K562 (cell line): ENCODE data around the gene ADORA2B. TPM values are rescaled to one million over a fixed set of nuclear protein-coding genes. Genes with fewer than 3 reads are reported as not detected.

ENCODE experiments used
- ARHGAP35 ChIP-seq: fragments of 450-650 bp; IDR thresholded peaks from 2 replicates; pipeline ENCODE4 v1.6.1; 2018; ENCODE audit not compliant: partially characterized antibody
- CEBPB ChIP-seq: fragments of 450-650 bp; IDR thresholded peaks from 2 replicates; pipeline ENCODE4 v1.6.1; 2016; ENCODE audit warnings: missing genetic modification characterization, missing compliant biosample characterization
- GATA2 ChIP-seq: sonication (generic); formaldehyde crosslinking; IDR thresholded peaks from 2 replicates; pipeline ENCODE4 v1.4.0; 2020; ENCODE audit warnings: mild to moderate bottlenecking, missing genetic modification reagents
- L3MBTL2 ChIP-seq: fragments of 450-650 bp; IDR thresholded peaks from 2 replicates; pipeline ENCODE4 v1.6.1; 2016; ENCODE audit warnings: mild to moderate bottlenecking, moderate library complexity
- MIER1 ChIP-seq: fragments of 450-650 bp; IDR thresholded peaks from 2 replicates; pipeline ENCODE4 v1.6.1; 2016; ENCODE audit warnings: antibody characterized with exemption, mild to moderate bottlenecking, low read depth
- NCOA1 ChIP-seq: fragments of 450-650 bp; IDR thresholded peaks from 2 replicates; pipeline ENCODE4 v1.6.1; 2016; ENCODE audit warnings: low read depth
- NR2C1 ChIP-seq, 2 experiments: fragments of 450-650 bp; IDR thresholded peaks; 2 replicates each; pipeline ENCODE4 v1.6.1; 2017; ENCODE audit warnings: mild to moderate bottlenecking in 2 of 2, antibody characterized with exemption in 1 of 2, inconsistent platforms in 1 of 2, missing compliant biosample characterization in 1 of 2, missing genetic modification characterization in 1 of 2
- NUFIP1 ChIP-seq: fragments of 450-650 bp; IDR thresholded peaks from 2 replicates; pipeline ENCODE4 v1.6.1; 2018; ENCODE audit not compliant: partially characterized antibody
- RUNX1 ChIP-seq: sonication (generic); IDR thresholded peaks from 2 replicates; pipeline ENCODE4 v1.6.1; 2016; ENCODE audit warnings: antibody characterized with exemption, low read depth
- SETDB1 ChIP-seq: IDR thresholded peaks from one replicate; pipeline ENCODE4 v1.6.1; 2012; ENCODE audit warnings: low read length, control low read depth, inconsistent platforms
- SMARCB1 ChIP-seq: IDR thresholded peaks from 2 replicates; pipeline ENCODE4 v1.6.1; 2011; ENCODE audit warnings: improper control_type of control experiment, low read depth; ENCODE audit not compliant: insufficient read length
- SREBF2 ChIP-seq: sonication (generic); formaldehyde crosslinking; IDR thresholded peaks from 2 replicates; pipeline ENCODE4 v1.4.0; 2020; ENCODE audit warnings: mild to moderate bottlenecking, missing genetic modification reagents
- STAT5A ChIP-seq: IDR thresholded peaks from 2 replicates; pipeline ENCODE4 v1.6.1; 2012; ENCODE audit warnings: low read length, inconsistent platforms, borderline replicate concordance
- TCFL5 ChIP-seq: fragments of 250-450 bp; sonication (Bioruptor Pico); conservative IDR thresholded peaks from 2 replicates; pipeline ENCODE4 v1.6.1; 2021; ENCODE audit warnings: mild to moderate bottlenecking, moderate library complexity, matching md5 sums
- ZC3H11A ChIP-seq: IDR thresholded peaks from 2 replicates; pipeline ENCODE4 v1.6.1; 2012; ENCODE audit warnings: low read depth, low read length, improper control_type of control experiment
- ZFP36 ChIP-seq: fragments of 150-350 bp; IDR thresholded peaks from 2 replicates; pipeline ENCODE4 v1.6.1; 2018; ENCODE audit warnings: low read length, low read depth; ENCODE audit not compliant: partially characterized antibody
- ZNF133 ChIP-seq: fragments of 250-450 bp; sonication (Bioruptor Pico); IDR thresholded peaks from 2 replicates; pipeline ENCODE4 v1.4.0; 2020; ENCODE audit warnings: mild to moderate bottlenecking
- ZNF174 ChIP-seq: fragments of 250-450 bp; sonication (Bioruptor Pico); IDR thresholded peaks from 2 replicates; pipeline ENCODE4 v1.4.0; 2020; ENCODE audit warnings: mild to moderate bottlenecking
- ZNF354B ChIP-seq: fragments of 250-450 bp; sonication (Bioruptor Pico); IDR thresholded peaks from 2 replicates; pipeline ENCODE4 v1.4.0; 2020
- ZNF41 ChIP-seq: fragments of 250-450 bp; sonication (Bioruptor Pico); conservative IDR thresholded peaks from 2 replicates; pipeline ENCODE4 v1.4.0; 2020; ENCODE audit warnings: mild to moderate bottlenecking
- ZNF644 ChIP-seq: fragments of 200-800 bp; sonication (Bioruptor generic); IDR thresholded peaks from 2 replicates; pipeline ENCODE4 v1.6.1; 2016; ENCODE audit warnings: low read depth, missing genetic modification characterization, missing compliant biosample characterization
- ZNF76 ChIP-seq: fragments of 250-450 bp; sonication (Bioruptor Pico); IDR thresholded peaks from 2 replicates; pipeline ENCODE4 v1.4.0; 2020; ENCODE audit warnings: mild to moderate bottlenecking, moderate library complexity, borderline replicate concordance
- polyA plus RNA-seq, 8 experiments: library from polyadenylated mRNA; depleted of rRNA in 4 of 8; stranded (reverse) in 5 of 8; unstranded in 3 of 8; fragments of >200 nt; fragmentation: Nextera tagmentation in 2 of 8; fragmentation: Illumina TruSeq in 1 of 8; extraction: Ambion mirVana in 2 of 8; extraction: Trizol in 1 of 8; gene quantifications; 2 replicates each; pipeline versions ENCODE4 v1.2.1 to v1.2.3, GENCODE V29; 2011 to 2014; ENCODE audit warnings: inconsistent platforms in 1 of 8, missing spikeins in 1 of 8
- total RNA-seq, 7 experiments: library from RNA; depleted of rRNA in 6 of 7; stranded (reverse); fragments of >200 nt in 6 of 7; fragmentation: Illumina TruSeq in 2 of 7; extraction: Trizol in 2 of 7; gene quantifications; 2 replicates each; pipeline versions ENCODE4 v1.2.1 to v1.2.3, GENCODE V29; 2011 to 2021; ENCODE audit warnings: low replicate concordance in 1 of 7
- TF ChIP-seq, protein P1 (sequence below): fragments of 450-650 bp; formaldehyde crosslinking; IDR thresholded peaks from 2 replicates; pipeline ENCODE4 v1.4.0; 2020; ENCODE audit warnings: mild to moderate bottlenecking, moderate library complexity
- TF ChIP-seq, protein P2 (sequence below): fragments of 250-450 bp; sonication (Bioruptor Pico); IDR thresholded peaks from 2 replicates; pipeline ENCODE4 v1.4.0; 2020; ENCODE audit warnings: mild to moderate bottlenecking, moderate library complexity
- TF ChIP-seq, protein P3 (sequence below): fragments of 250-450 bp; sonication (Bioruptor Pico); IDR thresholded peaks from 2 replicates; pipeline ENCODE4 v1.4.0; 2020; ENCODE audit warnings: mild to moderate bottlenecking, moderate library complexity

ADORA2B gene
- total and polyA plus RNA-seq, 9 of the 15 experiments (the other 6 are each of a cell fraction or from before 2014, with no cell fraction given), result 6.4 to 16.6 (median 10.5) TPM

DNA sequence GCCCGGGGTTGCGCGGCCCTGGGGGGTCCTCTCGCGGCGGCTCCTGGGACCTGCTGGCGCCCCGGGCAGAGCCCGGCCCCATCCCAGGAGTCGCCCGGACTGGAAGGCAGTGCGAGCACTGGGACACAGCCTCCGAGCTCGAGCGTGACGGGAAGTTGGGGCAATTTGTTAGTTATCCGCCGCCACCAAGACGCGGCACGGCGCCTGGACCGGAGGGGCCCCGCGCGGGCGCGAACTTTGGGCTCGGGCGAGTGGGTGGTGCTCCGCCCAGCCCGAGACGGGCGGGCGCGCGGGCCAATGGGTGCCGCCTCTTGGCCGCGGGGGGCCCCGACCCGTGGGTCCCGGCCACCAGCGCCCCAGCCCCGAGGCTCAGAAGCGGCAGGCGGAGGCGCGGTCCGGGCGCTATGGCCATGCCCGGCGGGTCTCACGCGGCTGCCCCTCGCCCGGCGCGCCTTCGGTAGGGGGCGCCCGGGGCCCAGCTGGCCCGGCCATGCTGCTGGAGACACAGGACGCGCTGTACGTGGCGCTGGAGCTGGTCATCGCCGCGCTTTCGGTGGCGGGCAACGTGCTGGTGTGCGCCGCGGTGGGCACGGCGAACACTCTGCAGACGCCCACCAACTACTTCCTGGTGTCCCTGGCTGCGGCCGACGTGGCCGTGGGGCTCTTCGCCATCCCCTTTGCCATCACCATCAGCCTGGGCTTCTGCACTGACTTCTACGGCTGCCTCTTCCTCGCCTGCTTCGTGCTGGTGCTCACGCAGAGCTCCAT is at the start of gene ADORA2B (continued):
- TF ChIP-seq, protein P1, sequence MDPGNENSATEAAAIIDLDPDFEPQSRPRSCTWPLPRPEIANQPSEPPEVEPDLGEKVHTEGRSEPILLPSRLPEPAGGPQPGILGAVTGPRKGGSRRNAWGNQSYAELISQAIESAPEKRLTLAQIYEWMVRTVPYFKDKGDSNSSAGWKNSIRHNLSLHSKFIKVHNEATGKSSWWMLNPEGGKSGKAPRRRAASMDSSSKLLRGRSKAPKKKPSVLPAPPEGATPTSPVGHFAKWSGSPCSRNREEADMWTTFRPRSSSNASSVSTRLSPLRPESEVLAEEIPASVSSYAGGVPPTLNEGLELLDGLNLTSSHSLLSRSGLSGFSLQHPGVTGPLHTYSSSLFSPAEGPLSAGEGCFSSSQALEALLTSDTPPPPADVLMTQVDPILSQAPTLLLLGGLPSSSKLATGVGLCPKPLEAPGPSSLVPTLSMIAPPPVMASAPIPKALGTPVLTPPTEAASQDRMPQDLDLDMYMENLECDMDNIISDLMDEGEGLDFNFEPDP (CRISPR knock-in tag), result no peak
- TF ChIP-seq RUNX1, result no peak
- TF ChIP-seq ZNF76, result no peak
- TF ChIP-seq NCOA1, result no peak
- TF ChIP-seq ZFP36, result no peak
- TF ChIP-seq TCFL5, result no peak
- no peak for TF ChIP-seq NUFIP1
- TF ChIP-seq NR2C1 (IDR thresholded peaks at IDR 0.05), result no peak
- TF ChIP-seq NR2C1 (tag; IDR thresholded peaks at IDR 0.05), result no peak
- TF ChIP-seq ZNF644, result no peak
- TF ChIP-seq, protein P2, sequence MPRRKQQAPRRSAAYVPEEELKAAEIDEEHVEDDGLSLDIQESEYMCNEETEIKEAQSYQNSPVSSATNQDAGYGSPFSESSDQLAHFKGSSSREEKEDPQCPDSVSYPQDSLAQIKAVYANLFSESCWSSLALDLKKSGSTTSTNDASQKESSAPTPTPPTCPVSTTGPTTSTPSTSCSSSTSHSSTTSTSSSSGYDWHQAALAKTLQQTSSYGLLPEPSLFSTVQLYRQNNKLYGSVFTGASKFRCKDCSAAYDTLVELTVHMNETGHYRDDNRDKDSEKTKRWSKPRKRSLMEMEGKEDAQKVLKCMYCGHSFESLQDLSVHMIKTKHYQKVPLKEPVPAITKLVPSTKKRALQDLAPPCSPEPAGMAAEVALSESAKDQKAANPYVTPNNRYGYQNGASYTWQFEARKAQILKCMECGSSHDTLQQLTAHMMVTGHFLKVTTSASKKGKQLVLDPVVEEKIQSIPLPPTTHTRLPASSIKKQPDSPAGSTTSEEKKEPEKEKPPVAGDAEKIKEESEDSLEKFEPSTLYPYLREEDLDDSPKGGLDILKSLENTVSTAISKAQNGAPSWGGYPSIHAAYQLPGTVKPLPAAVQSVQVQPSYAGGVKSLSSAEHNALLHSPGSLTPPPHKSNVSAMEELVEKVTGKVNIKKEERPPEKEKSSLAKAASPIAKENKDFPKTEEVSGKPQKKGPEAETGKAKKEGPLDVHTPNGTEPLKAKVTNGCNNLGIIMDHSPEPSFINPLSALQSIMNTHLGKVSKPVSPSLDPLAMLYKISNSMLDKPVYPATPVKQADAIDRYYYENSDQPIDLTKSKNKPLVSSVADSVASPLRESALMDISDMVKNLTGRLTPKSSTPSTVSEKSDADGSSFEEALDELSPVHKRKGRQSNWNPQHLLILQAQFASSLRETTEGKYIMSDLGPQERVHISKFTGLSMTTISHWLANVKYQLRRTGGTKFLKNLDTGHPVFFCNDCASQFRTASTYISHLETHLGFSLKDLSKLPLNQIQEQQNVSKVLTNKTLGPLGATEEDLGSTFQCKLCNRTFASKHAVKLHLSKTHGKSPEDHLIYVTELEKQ (CRISPR knock-in tag), result no peak
- TF ChIP-seq, protein P3, sequence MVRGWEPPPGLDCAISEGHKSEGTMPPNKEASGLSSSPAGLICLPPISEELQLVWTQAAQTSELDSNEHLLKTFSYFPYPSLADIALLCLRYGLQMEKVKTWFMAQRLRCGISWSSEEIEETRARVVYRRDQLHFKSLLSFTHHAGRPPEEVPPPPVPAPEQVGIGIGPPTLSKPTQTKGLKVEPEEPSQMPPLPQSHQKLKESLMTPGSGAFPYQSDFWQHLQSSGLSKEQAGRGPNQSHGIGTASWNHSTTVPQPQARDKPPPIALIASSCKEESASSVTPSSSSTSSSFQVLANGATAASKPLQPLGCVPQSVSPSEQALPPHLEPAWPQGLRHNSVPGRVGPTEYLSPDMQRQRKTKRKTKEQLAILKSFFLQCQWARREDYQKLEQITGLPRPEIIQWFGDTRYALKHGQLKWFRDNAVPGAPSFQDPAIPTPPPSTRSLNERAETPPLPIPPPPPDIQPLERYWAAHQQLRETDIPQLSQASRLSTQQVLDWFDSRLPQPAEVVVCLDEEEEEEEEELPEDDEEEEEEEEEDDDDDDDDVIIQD (CRISPR knock-in tag), result no peak
- peak; percentile 93 for TF ChIP-seq L3MBTL2
- TF ChIP-seq SREBF2 (CRISPR knock-in tag), result no peak
- no peak for TF ChIP-seq SETDB1
- TF ChIP-seq ZNF41 (CRISPR knock-in tag), result no peak
- TF ChIP-seq ARHGAP35, result no peak
- TF ChIP-seq CEBPB (tag), result no peak
- no peak for TF ChIP-seq MIER1
- no peak for TF ChIP-seq ZC3H11A
- no peak for TF ChIP-seq GATA2
- no peak for TF ChIP-seq ZNF354B
- no peak for TF ChIP-seq ZNF133 (CRISPR knock-in tag)
- TF ChIP-seq STAT5A, result no peak
- no peak for TF ChIP-seq SMARCB1
- no peak for TF ChIP-seq ZNF174 (CRISPR knock-in tag)
